DOHH2 (cell line): Measurements from ENCODE around the gene LIMS4.
"Not testable (repeated sequence)": the region's sequence is repeated elsewhere in the genome, so short reads cannot be mapped to it uniquely, and the experiment has no call there.

ENCODE experiments used
- EZH2phosphoT487 ChIP-seq: fragments of 200-600 bp; sonication (generic); IDR thresholded peaks from 2 replicates; pipeline ENCODE4 v1.6.1; 2017; ENCODE audit warnings: borderline replicate concordance, mild to moderate bottlenecking, antibody characterized with exemption, low read length, moderate library complexity, mixed read lengths
- TF ChIP-seq, protein P1 (sequence below): fragments of 200-600 bp; sonication (generic); IDR thresholded peaks from one replicate; pipeline ENCODE4 v1.5.1; 2014; ENCODE audit warnings: antibody characterized with exemption, mild to moderate bottlenecking, low read depth, low read length; ENCODE audit not compliant: poor library complexity, severe bottlenecking

GRCh38 chr2:110401001-110401618 lies 71.5 kb downstream of the LIMS4 start:
- TF ChIP-seq, protein P1, sequence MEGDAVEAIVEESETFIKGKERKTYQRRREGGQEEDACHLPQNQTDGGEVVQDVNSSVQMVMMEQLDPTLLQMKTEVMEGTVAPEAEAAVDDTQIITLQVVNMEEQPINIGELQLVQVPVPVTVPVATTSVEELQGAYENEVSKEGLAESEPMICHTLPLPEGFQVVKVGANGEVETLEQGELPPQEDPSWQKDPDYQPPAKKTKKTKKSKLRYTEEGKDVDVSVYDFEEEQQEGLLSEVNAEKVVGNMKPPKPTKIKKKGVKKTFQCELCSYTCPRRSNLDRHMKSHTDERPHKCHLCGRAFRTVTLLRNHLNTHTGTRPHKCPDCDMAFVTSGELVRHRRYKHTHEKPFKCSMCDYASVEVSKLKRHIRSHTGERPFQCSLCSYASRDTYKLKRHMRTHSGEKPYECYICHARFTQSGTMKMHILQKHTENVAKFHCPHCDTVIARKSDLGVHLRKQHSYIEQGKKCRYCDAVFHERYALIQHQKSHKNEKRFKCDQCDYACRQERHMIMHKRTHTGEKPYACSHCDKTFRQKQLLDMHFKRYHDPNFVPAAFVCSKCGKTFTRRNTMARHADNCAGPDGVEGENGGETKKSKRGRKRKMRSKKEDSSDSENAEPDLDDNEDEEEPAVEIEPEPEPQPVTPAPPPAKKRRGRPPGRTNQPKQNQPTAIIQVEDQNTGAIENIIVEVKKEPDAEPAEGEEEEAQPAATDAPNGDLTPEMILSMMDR, result not testable (repeated sequence)
- not testable (repeated sequence) for TF ChIP-seq EZH2phosphoT487
